GM19438 (cell line): Measurements from ENCODE around the gene RDH13.
"Not testable (repeated sequence)": the region's sequence is repeated elsewhere in the genome, so short reads cannot be mapped to it uniquely, and the experiment has no call there.

ENCODE experiments used
- ATAC-seq: cut with Tn5 transposase; IDR thresholded peaks from one replicate; pipeline ENCODE4 v1.9.1; 2021; ENCODE audit warnings: low read depth; ENCODE audit not compliant: unreplicated experiment

The RDH13 gene

DNA sequence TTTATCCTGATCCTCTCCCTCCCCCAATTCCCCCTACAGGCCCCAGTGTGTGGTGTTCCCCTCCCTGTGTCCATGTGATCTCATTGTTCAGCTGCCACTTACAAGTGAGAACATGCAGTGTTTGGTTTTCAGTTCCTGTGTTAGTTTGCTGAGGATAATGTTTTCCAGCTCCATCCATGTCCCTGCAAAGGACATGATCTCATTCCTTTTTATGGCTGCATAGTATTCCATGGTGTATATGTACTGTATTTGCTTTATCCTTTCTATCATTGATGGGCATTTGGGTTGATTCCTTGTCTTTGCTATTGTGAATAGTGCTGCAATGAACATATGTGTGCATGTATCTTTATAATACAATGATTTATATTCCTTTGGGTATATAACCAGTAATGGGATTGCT lies 42.6 kb downstream of the RDH13 start:
- ATAC-seq: not testable (repeated sequence)

- no peak for ATAC-seq
Measured at GRCh38 chr19:55018633-55019032, 44.3 kb downstream of the RDH13 start.

- ATAC-seq: no peak
Measured at GRCh38 chr19:55018216-55018615, 44.7 kb downstream of the RDH13 start.

DNA sequence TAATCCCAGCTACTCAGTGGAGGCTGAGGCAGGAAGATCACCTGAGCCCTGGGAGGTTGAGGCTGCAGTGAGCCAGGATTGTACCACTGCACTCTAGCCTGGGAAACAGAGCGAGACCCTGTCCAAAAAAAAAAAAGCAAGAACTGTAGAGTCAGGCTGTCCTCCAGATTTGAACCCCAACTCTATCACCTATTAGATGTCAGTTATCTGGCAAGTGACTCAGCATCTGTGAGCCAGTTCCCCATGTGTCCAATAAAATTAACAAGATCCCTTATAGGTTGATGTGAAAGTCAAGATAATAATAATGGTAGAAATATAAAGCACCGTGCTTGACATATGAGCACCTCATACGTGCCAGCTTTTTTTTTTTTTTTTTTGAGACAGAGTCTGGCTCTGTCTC lies 46.9 kb downstream of the RDH13 start:
- ATAC-seq: no peak

DNA sequence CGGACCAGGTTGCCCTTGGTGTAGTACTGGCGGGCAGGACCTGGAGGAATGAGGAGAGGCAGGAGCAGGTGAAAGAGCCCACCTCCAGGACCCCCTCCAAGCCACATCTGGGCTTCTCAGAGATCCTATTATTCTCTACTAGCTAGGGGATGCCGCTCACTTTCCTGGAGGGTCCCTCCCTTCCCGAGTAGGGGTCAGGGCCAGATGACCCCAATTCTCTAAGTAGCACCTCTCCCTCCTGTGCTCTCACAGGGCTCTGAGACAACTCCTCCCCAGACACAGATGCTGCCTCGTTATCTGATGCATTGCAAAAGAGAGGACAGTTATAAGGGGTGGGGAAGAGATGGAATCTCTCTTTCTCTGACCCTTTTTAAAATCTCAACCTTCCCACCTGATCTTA lies 47.8 kb downstream of the RDH13 start:
- ATAC-seq: no peak

DNA sequence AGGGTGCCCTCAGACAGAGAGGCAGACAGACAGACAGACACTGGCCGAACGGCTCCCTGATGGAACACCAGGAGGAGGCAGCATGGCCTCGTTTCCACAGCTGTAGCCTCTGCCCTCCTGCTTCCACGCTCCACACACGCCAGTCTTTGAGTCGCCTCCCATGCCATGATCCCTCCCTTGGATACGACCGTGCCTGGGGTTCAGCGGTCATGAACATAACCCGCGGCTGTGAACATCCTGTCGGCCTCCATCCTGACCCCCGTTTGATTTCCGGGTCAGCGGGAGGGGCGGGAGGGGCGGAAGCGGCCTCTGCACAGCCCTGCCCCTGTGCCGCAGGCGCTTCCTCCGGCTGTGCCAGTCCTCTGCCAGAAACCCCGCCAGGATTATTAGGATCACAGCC lies 48.2 kb downstream of the RDH13 start:
- ATAC-seq: no peak

GRCh38 chr19:55013596-55013995 lies 49.4 kb downstream of the RDH13 start:
- no peak for ATAC-seq

DNA sequence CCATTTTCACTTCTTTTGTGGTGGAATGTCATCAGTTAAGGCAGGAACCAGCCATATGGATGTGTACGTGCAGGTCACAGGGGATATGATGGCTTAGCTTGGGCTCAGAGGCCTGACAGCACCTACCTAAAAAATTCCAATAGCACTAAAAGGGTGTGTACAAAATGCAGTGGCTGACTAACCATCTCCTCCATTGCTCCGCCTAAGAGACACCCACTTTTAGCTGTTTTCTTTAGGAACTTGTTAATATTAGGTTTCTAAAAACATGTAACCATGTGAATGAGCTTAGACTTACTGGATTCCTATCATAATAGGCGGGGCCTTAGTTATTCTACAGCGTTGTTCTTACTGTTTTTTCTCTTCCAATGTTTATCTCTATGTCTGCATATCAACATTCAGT lies 50.6 kb downstream of the RDH13 start:
- no peak for ATAC-seq

DNA sequence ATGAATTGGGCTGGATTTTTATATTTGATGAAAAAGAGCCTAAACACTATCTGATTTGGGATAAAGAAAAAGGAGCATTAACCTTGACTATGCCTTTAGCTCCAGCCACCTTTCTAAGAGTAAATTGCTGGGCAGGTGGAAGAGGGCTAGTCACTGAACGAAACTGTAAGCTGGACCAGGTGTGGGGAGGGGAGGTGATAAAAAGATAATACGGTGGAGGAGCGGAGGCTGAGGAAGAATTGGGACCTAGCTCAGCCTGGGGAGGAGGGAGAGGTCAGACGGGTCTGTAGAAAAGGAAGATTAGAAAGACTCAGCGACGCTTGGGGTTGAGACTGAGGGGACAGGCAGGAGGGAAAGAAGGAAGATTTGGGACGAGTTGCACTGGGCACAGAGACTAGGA lies 52.4 kb downstream of the RDH13 start:
- ATAC-seq: not testable (repeated sequence)

- not testable (repeated sequence) for ATAC-seq
Measured at GRCh38 chr19:55008781-55009180, 54.2 kb downstream of the RDH13 start.

DNA sequence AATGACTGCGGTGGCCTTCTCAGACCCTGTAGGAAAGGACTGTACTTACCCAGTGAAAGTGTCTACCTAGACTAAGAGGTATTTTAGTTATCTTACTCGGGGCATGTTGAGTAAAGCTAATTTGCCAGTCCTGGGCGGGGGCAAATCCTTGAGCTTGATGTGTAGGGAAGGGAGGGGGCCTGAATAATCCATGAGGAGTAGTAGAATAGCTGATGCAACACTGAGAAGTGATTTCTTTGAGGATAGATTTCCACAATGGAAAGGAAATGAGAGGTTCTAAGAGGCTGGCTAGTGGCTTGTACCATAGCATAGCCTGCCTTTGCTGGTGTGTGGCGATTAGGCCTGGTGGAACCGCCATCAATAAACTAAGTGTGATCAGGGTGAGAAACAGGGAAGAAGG lies 54.8 kb downstream of the RDH13 start:
- ATAC-seq: not testable (repeated sequence)

DNA sequence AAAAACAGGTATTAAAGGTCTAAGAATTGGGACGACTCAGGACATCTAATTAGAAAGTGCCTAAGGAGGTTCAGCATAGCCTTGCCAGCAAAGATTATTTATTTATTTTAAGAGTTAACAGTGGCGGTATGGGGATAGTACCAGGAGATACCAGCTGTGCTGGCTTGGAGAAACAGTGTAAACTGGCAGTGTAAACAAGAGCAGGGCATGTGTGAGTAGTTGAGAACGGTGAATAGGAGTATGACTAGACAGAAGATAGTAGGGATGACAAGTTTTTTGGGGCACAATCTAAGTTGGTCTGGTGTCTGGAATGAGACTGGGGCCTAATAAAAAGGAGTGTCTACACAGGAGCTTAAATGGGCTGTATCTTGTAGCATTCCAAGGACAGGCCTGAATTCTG lies 55.4 kb downstream of the RDH13 start:
- ATAC-seq: not testable (repeated sequence)

DNA sequence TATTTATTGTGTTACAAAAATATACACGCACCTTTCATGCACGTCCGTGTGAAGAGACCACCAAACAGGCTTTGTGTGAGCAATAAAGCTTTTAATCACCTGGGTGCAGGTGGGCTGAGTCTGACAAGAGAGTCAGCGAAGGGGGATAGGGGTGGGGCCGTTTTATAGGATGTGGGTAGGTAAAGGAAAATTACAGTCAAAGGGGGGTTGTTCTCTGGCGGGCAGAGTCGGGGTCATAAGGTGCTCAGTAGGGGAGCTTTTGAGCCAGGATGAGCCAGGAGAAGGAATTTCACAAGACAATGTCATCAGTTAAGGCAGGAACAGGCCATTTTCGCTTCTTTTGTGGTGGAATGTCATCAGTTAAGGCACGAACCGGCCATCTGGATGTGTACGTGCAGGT lies 56.2 kb downstream of the RDH13 start:
- ATAC-seq: not testable (repeated sequence)

DNA sequence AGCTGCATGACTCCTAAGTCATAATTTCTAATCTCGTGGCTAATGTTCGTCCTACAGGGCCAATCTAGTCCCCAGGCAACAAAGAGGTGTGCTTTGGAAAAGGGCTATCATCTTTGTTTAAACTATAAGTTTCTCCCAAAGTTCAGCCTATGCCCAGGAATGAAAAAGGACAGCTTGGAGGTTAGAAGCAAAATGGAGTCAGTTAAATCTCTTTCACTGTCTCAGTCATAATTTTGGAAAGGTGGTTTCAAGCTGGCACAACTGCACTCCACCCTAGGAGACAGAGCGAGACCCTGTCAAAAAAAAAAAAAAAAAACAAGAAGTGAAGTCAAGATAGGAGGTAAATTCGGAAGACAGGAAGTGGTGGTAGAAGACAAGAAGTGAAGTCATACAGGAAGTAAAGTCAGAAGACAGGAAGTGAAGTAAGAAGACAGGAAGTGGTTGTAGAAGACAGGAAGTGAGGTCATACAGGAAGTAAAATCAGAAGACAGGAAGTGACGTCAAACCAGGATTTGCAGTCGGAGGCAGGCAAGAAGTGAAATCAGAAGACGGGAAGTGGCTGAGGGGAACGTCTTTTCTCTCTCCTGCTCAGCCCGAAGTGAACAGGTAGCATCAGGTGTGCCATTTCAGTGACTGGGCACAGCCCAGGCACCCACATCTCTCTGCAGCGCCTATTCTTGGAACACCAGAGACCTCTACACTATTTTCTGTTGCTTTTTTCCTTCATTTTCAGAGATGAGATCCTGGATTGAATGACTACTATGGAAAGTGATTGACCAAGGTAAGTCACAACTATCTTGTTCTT lies 57.1 kb downstream of the RDH13 start:
- ATAC-seq: no peak

DNA sequence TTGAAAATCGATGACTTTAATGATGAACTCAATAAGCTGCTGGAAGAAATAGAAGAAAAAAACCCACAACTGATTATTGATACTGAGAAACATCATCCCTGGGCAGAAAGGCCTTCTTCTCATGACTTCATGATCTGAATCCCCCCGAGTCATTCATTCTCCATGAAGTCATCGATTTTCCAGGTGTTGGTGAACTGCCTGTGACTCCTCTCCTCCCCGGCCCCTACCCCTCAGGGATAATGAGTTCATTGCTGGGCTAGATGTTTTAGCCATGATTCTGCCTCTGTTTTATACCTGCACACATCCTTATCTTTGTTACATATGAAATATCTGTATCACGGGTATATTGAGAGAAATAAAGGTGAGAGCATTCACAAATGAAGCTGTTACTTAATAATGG lies 62.2 kb downstream of the RDH13 start:
- no peak for ATAC-seq

DNA sequence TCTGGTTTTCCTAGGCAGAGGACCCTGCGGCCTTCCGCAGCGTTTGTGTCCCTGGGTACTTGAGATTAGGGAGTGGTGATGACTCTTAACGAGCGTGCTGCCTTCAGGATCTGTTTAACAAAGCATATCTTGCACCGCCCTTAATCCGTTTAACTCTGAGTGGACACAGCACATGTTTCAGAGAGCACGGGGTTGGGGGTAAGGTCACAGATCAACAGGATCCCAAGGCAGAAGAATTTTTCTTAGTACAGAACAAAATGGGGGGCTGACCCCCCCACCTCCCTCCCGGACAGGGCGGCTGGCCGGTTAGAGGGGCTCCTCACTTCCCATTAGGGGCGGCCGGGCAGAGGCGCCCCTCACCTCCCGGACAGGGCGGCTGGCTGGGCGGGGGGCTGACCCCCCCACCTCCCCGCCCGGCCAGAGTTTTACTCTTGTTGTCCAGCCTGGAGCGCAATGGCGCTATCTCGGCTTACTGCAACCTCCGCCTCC lies 64.2 kb downstream of the RDH13 start:
- not testable (repeated sequence) for ATAC-seq

GRCh38 chr19:54995561-54995960 lies 67.4 kb downstream of the RDH13 start:
- ATAC-seq: no peak
